ENCODE results near the gene DIAPH1.
"Not testable (repeated sequence)": the region's sequence is repeated elsewhere in the genome, so short reads cannot be mapped to it uniquely, and the experiment has no call there.

Gene DIAPH1

DNA sequence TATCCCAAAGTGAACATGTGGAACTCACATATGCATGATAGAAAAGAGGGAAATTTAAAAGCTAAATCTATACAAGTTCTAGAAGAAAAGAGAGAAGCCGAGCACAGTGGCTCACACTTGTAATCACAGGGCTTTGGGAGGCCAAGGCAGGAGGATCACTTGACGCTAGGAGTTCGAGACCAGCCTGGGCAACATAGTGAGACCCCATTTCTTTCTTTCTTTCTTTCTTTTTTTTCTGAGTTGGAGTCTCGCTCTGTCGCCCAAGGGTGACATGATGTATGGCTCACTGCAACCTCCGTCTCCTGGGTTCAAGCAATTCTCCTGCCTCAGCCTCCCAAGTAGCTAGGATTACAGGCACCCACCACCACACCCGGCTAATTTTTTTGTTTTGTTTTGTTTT is 8.9 kb downstream of the DIAPH1 start:
- DNase-seq (ENCODE audit: low read depth): not testable (repeated sequence)

DNA sequence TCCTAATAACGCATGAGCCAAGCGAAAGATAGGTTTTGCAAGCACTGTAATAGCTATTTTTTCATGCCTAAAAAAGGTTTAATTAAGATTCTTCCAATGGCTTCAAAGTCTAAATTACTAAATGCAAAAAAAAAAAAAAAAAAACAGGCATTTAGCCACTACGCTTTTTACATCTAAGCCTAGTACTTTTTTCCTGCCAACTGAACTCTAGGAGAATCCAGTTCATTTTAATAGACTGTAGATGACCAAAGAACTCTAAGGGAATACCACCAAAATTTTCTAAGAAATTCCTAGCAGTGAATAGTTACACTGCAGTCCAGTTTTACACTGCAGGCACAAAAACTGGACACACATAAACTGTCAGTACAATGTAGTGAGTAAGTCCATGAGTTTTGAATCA is 9.8 kb downstream of the DIAPH1 start:
- no peak for DNase-seq (ENCODE audit: low read depth)

DNA sequence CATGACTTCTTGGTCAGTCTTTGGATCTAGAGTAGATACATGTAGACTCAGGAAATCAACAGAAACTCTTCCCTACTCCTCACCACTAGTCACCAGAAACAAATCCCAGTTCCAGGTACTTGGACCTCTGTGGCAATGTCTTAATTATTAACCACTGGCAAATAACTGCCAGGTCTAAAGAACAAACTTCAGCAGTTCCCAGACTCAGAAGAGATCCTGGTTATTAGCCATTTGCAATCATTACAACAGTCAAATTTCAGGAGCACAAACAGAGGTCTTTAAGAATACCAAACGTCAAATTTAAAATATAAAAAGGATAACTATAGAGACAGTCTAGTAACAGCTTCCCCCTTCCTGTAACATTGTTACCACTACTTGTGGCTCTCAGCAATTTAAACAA is 10.2 kb downstream of the DIAPH1 start:
- DNase-seq (ENCODE audit: low read depth): no peak

DNA sequence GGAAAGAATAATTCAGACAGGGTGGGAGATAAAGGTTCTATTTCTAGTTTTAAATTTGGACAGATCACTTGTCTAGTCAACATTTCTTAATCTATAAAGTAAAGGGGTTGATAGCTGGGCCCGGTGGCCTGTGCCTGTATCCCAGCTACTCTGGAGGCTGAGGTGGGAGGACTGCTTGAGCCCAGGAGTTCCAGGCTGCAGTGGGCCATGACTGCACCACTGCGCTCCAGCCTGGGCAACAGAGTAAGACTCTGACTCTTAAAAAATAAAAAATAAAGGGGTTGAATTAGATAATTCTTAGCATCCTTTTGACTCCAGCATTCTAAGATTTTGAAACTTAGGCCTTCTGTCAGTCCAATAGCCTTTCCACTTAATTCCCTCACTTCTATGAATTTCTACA is 10.8 kb downstream of the DIAPH1 start:
- no peak for DNase-seq (ENCODE audit: low read depth)

DNA sequence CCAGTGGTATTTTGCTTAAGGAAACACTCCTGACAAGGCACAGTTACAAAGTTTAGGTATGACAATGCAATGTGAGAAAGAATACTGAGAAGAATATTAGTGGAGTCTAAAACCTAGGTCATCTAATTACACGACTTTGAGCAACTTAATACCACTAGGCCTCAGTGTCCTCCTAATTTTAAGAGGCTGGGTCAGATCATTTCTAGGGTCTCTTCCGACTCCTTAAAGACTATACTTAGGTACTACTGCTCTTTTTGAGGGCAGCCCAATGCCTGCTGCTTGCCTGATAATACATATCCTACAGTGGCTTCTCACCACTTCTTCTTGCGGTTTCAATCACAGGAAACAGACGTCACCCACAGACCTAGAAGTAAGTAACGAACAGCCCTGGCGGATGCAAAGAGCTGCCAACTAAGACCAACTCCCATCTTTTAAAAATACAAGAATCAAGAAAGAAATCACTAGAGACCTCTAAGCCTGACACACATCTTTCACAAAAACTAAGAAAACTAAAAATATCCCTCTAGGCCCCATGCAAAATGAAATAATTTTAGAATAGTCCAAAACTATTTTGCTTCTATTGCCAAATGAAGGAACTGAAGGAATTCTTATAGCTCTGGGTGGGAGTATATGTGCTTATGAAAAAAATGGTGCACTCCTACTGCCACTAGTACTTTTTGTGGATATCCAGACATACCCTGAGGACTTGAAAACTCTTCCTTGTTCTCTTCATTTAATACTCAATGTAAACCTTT is 13.1 kb downstream of the DIAPH1 start:
- peak; percentile 62 for DNase-seq (ENCODE audit: low read depth)

DNA sequence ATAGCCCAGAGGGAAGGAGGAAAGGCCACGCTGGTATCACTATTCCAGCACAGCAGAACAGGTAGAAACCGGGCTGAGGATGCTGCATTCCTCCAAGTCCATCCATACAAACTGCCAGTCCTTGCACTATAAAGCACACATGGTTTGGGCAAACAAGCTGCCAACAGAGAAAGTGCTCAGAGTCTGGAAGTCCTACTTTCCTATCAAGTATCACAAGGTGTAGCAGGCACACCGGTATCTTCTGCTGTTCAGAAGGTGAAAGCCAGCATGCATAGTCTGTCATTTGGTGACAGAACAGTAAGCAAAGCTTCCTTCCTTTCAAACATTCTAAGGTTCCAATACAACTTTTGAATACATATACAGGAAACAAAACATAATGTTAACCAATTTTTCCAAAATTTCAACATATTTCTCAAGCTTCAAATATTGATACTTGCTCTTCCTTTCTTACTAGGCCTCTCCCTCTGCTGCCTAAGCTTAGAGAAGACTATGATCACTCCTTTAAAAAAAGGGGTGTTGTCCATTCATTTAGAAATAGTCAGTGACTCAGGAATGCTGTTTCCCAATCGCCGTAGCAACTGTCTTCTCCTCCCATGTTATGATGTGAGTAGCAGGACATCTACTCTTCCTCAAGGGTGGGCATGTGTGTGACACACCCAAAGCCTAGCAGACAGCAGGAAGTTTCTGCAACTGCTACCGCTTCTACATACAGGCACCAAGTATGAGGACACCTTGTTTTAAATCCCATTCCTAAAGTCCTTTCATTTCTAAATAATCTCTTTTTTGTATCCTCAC is 14.7 kb downstream of the DIAPH1 start:
- no peak for DNase-seq (ENCODE audit: low read depth)

DNA sequence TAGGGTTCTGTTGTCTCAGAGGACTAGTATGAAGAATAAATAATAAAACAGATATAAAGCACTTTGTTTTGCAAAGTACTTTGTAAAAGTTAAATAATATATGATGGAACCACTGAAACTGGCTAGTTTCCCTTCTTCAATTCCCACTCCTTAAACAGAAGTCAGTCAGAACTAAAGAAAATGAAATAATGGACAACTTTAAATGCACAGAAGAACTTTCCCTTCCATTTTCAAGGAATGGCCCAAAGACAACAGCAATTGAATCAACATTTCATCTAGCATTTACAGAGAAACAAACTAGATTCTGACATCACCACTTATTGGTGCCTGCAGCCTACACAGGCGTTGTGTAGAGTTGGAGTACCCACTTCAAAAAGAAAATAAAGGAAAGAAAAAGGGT is 16.2 kb downstream of the DIAPH1 start:
- DNase-seq (ENCODE audit: low read depth): no peak

DNA sequence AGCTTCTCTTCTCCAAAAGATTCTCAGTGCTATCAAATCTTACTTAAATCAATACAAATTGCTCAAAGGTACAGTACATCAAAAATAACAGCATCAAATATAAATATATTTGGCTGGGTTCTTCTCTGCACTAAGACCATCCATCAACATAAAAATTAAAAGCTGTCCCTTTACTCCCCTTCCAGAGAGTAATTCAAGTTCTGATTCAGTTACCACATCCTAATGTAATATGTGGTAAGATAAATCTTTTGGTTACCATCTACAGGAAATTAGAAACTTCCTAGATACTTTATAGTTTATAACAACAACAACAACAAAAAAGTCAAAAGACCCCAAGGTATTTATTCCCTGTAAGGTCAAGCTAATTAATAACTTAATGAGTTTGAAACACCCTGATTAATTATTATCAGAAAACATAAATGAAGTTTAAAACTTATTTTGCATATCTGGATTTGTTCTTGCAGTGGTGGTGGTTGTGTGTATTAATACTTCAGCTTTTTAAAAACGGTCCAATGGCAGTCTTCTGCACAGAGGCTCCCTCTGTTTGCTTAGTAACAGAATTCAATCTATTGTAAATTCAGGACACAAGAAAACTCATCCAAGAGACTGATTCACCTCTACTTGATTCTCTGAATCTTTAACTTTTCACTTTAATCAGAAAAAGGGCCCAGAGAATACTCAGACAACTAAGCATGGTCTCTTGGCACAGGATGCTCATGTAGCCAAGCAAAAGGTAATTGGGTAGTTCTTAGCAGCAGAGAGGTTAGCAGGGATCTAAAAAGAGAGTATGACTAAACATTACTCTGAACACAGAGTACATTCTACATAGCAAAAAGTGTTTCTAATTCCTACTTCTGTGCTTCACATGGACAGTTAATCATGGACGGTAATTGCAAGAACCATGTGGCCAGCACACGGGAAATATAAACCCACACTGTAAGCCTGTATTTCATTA is 20.1 kb downstream of the DIAPH1 start:
- no peak for DNase-seq (ENCODE audit: low read depth)

DNA sequence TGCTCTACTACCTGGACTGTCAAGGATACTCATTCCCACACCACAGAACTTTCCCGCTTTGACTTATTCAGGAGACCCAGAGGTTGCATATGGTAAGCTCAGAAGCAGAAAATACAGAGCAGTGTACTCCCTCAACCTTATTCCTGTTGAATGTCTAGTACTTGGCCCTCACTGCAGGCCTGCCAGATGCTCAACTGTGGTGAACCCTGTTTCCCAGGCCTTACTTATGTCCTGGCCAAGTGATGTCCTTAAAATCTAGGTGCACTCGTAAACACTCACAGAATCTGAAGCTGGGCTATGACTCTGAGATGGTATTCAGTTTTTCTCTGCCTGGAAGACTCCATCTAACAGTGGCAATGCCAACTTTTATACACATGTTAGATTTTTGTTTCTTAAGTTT is 21.0 kb downstream of the DIAPH1 start:
- DNase-seq (ENCODE audit: low read depth): no peak

DNA sequence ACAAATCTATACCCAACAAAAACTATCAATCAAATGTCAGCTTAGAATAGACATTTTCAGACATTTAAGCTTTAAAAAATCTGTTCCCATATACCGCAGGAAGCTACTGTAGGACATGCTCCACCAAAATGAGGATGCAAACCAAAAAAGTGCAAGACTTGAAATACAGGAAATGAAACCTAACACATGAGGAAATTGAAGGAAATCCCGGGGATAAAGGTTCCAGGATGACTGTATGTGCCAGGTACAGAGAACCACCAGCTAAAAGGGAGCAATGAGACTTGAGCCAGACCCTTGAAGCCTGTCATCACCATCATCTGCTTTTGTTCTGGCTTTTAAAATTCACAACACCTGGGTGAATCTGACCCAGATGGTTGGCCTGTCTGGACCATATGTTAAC is 21.4 kb downstream of the DIAPH1 start:
- DNase-seq (ENCODE audit: low read depth): no peak

DNA sequence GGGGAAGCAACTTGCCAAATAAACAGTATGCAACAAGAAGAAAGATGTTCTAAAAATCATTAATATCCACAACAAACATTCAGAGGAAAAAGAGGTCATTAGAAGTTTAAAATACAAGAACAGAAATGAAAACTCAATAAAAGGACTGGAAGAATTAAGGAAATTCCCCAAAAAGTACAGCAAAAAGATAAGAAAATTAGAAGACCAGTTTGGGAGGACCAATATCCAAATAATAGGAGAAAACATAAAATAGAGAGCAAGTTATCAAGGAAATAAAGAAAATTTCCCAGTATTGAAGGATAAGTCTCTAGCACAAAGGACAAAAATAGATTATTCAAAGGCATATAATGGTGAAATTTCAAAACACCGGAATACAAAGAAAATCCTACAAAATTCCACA is 21.9 kb downstream of the DIAPH1 start:
- DNase-seq (ENCODE audit: low read depth): no peak

DNA sequence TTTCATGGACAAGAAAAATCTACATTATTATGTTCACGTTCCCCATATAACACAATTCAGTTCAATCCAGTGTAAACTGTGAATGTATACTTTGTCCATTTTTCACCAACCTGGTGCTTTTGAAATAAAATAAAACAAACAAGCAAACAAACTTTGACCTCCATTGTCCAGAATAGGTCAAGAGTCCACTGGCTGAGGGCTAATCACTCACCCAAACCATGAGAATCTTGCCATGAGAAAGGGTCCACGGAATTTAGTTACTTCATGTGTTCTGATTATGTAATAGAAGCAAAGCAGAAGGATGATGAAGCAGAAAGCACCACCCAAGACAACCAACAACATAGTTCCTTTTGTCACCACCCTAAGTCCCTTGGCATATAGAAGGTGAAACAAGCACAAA is 28.7 kb downstream of the DIAPH1 start:
- DNase-seq (ENCODE audit: low read depth): no peak

DNA sequence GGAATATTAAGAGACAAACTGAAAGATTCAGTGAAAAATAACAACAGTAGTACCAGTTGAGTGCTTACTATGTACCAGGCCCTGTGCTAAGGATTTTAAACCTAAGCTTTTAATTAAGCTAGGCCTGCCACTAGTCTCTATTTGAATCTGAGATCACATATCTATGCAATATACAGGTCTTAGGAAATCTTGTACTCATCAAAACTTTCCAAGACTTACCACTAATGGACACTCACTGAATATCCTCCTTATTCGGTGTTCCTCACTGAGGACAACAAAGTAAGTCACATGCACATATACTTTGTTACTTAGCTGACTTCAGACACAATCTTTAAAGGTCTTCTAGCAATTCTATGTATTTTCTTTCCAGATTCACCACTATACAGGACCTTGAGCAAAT is 32.6 kb downstream of the DIAPH1 start:
- no peak for DNase-seq (ENCODE audit: low read depth)

DNA sequence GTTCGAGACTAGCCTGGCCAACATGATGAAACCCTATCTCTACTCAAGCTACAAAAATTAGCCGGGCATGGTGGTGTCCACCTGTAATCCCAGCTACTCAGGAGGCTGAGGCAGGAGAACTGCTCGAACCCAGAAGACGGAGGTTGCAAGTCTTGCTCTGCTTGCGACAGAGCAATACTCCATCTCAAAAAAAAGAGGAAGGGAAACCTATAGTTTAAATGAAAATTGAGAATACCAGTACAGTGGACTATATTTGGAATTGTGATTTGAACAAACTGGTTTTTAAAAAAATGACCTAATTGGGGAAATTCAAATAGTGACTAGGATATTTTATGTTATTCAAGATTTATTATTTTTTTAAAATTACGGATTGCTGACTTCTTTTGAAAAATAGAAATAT is 33.2 kb downstream of the DIAPH1 start:
- DNase-seq (ENCODE audit: low read depth): no peak

DNA sequence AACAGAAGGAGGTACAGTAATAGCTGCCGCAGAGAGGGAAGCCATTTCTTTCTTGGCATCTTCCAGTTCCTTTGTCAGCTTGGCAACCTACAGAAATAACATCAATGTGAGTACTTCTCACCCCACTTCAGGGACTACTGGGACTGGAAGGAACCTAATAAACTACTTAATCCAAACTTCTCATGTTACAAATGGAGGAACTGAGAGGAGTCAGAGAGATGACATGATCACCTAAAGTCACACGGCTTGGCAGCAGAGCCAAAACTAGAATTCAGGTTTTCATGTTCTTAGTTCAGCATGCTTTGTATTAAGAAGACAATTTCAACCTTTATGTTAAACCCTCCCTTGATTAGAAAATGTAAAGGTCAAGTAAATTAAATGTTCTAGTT is 44.7 kb downstream of the DIAPH1 start:
- no peak for DNase-seq (ENCODE audit: low read depth)

DNA sequence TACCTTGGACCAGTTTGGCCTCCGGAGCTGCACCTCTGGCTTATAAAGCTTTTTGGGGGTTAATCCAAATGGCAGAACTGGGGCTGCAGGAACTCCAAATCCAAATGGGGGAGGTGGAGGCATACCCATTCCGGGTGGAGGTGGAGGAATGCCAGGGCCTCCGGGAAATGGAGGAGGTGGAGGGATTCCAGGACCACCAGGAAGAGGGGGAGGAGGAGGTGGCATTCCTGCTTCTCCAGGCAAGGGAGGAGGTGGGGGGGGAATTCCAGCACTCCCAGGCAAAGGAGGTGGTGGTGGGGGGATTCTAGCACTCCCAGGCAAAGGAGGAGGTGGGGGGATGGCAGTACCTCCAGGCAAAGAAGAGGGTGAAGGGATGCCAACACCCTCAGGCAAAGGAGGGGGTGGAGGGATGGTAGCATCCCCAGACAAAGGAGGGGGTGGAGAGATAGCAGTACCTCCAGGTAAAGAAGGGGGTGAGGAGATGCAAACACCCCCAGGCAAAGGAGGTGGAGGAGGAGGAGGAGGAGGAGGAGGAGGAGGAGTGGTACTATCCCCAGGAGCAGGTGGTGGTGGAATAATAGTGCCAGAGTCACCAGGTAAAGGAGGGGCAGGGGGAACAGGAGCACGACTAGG is 45.2 kb downstream of the DIAPH1 start:
- DNase-seq (ENCODE audit: low read depth): no peak

DNA sequence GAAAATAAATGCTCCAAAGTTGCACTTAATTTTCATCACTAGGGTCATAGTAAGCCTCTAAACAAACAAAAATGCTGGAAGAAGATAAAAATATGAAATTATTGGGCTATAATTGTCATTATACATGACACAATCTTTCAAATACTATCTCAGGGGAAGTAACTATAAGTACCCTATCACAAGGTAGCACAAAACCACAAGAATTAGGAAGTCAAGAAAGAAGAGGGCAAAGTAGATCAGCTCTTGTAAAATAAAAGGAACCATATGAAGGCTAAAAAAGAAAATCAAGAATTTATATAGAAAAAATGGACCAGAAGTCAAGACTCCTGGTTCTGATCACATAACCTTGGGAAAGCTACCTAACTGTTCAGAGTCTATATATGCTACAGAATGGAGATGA is 48.1 kb downstream of the DIAPH1 start:
- no peak for DNase-seq (ENCODE audit: low read depth)

DNA sequence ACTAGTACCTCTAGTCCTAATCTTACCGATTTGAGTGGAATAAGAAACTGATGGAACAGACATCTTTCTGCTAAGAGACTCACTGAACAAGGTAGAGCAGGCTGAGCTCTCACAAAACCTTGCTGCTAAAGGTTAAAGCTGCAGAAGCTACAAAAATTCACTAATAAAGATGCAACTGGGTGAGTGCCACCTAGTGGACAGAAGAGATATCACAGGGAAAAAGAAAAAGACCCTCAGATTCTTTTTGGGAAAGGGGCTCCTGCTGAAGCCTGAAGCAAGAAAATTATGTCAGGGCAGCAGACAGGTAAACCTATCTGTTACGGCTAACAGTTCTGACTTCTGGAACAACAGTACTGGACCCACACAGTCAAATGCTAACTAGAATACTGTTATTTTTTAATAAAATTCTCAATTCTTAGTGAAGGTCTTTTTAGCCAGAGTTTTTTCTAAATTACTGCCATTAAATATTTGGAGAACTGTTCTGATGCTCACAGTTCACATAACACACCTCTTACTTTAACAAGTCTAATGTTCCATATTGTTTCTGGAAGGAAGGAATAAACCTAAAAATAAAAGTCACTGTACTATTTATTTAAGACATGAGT is 51.2 kb downstream of the DIAPH1 start:
- DNase-seq (ENCODE audit: low read depth): no peak

DNA sequence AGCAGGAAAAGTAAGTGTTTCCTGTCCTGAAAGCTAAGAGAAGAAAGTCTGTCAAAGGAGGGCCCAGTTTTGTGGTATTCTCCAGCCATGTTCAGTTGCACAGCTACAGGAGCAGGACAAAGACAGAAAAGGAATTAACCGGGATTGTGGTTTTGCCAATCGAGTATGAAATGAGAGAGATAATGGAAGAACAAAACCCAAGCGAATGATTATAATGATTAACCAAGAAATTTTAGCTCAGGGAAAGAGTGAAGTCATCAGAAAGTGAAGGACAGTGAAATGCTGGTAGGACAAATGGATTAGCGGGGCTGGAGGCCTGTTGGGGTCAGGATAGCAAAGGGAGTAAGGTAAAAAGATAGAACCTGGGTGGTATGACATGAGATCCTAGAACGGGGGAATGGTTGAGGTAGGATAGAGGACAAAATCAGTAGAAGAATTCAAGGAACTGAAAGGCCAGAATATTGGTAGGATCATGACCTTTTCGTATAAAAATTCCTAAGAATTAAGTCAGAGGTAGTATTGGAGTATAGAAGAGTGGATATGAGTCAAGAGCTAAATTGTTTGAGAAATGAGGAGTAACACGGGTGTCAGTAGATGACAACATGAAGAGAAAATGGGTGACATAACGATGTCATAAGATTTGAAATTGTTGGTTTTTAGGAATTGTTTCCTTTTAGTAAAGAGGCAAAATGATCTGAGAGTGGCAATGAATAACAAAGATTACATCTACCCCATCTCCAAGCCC is 52.8 kb downstream of the DIAPH1 start:
- no peak for DNase-seq (ENCODE audit: low read depth)

DNA sequence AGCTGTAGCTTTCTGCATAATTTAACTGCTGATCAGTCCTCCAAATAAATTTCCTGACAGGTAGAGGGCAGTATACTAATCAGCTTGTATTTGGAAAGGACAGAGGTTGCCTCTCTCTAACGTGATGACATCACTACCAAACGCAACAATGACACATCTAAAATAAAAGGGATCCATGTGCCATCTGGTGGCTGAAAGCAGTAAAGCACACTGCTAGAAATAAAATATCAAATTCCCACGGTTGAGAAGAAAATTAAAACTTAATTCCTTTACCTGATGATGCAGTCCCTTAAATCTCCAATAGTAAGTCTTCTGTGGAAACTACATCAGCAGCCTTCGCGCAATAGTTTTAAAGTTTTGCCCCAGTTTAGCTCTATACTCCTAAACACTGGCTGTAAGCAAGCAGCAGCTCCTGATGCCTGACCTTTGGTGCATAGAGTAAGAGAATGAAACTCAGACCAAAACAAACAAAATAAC is 54.5 kb downstream of the DIAPH1 start:
- DNase-seq (ENCODE audit: low read depth): peak; percentile 67
